ENCODE measurements around the gene TTC13. TPM values are rescaled to one million over a fixed set of nuclear protein-coding genes. Genes with fewer than 3 reads are reported as not detected.

The TTC13 gene
- total RNA-seq, 1 donor from 2014 or later, result 14.5 TPM

- DNase-seq (ENCODE audit: low read depth, low spot score), result no peak
Measured at GRCh38 chr1:230948903-230949302, 29.8 kb downstream of the TTC13 start.

GRCh38 chr1:230948301-230948700 lies 30.4 kb downstream of the TTC13 start:
- no peak for DNase-seq (ENCODE audit: low read depth, low spot score)

GRCh38 chr1:230943048-230943593 lies 35.5 kb downstream of the TTC13 start:
- DNase-seq (ENCODE audit: low read depth, low spot score), result no peak

- DNase-seq (ENCODE audit: low read depth, low spot score), result no peak
Measured at GRCh38 chr1:230940848-230941247, 37.8 kb downstream of the TTC13 start.

GRCh38 chr1:230939806-230940489 lies 38.7 kb downstream of the TTC13 start:
- DNase-seq (ENCODE audit: low read depth, low spot score), result no peak

- no peak for DNase-seq (ENCODE audit: low read depth, low spot score)
Measured at GRCh38 chr1:230938924-230939368, 39.7 kb downstream of the TTC13 start.

- DNase-seq (ENCODE audit: low read depth, low spot score), result no peak
Measured at GRCh38 chr1:230937371-230937770, 41.3 kb downstream of the TTC13 start.

- DNase-seq (ENCODE audit: low read depth, low spot score), result no peak
Measured at GRCh38 chr1:230936475-230936874, 42.2 kb downstream of the TTC13 start.

GRCh38 chr1:230935852-230936251 lies 42.8 kb downstream of the TTC13 start:
- DNase-seq (ENCODE audit: low read depth, low spot score), result no peak

- no peak for DNase-seq (ENCODE audit: low read depth, low spot score)
Measured at GRCh38 chr1:230930986-230931385, 47.7 kb downstream of the TTC13 start.

GRCh38 chr1:230926182-230926581 lies 52.5 kb downstream of the TTC13 start:
- DNase-seq (ENCODE audit: low read depth, low spot score), result no peak

- DNase-seq (ENCODE audit: low read depth, low spot score), result no peak
Measured at GRCh38 chr1:230925608-230926007, 53.1 kb downstream of the TTC13 start.

GRCh38 chr1:230923176-230923575 lies 55.5 kb downstream of the TTC13 start:
- no peak for DNase-seq (ENCODE audit: low read depth, low spot score)

- no peak for DNase-seq (ENCODE audit: low read depth, low spot score)
Measured at GRCh38 chr1:230922620-230923019, 56.0 kb downstream of the TTC13 start.

GRCh38 chr1:230919207-230919606 lies 59.5 kb downstream of the TTC13 start:
- no peak for DNase-seq (ENCODE audit: low read depth, low spot score)

GRCh38 chr1:230917284-230918135 lies 61.2 kb downstream of the TTC13 start:
- peak; percentile 51 for DNase-seq (ENCODE audit: low read depth, low spot score)

GRCh38 chr1:230916587-230917283 lies 61.9 kb downstream of the TTC13 start:
- no peak for DNase-seq (ENCODE audit: low read depth, low spot score)

GRCh38 chr1:230915078-230915477 lies 63.6 kb downstream of the TTC13 start:
- no peak for DNase-seq (ENCODE audit: low read depth, low spot score)

GRCh38 chr1:230913496-230913895 lies 65.2 kb downstream of the TTC13 start:
- no peak for DNase-seq (ENCODE audit: low read depth, low spot score)

- no peak for DNase-seq (ENCODE audit: low read depth, low spot score)
Measured at GRCh38 chr1:230910755-230911117, 67.9 kb downstream of the TTC13 start.

GRCh38 chr1:230909974-230910754 lies 68.5 kb downstream of the TTC13 start:
- no peak for DNase-seq (ENCODE audit: low read depth, low spot score)
